Measurements from ENCODE around the gene CDC25B.

DNA sequence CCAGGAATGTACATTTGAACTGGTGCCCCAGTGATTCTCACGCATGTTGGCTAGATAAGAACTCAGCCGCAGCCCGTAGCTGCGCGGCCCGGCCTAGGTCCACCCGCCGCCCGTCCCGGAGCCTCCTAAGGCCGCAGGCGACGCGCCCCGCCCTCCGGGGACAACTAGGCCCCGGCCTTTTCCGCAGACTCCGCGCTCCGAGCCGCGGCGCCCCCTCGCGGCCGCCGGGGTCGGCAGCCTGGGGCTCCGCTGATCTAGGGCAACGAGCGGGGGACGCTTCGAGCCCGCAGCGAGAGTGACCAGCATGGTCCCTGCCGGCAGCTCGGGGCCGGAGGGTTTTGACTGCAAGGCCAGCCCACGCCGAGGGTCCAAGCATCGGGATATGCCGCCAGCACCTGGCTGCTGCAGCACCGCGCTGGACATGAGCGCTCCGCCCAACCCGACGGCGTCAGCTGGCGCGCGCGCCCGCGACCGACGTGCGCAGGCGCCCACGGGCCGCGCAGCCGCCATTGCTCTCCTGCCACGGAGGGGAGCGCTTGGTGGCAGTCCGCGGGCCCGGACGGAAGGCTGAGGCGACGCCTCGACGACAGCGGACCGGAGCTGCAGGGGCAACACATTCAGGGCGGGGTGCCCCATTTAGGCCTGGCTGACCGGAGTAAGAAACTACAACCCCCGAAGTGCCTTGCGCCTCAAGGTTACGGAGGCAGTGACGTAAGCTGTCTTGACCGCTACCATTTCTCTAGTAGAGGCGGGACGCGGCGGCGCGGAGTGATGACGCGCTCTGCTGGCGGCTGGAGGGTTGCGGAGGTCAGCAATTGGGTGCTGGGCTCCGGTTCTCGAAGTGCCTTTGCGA lies 24.2 kb downstream of the CDC25B start, which contains the start of gene AP5S1:
- peak; percentile 87 to 90 for TF ChIP-seq POLR2AphosphoS5 (IDR thresholded peaks at IDR 0.05; ENCODE audit: insufficient read depth in 1 of 2, low read depth in 1 of 2)
- TF ChIP-seq, protein P1, sequence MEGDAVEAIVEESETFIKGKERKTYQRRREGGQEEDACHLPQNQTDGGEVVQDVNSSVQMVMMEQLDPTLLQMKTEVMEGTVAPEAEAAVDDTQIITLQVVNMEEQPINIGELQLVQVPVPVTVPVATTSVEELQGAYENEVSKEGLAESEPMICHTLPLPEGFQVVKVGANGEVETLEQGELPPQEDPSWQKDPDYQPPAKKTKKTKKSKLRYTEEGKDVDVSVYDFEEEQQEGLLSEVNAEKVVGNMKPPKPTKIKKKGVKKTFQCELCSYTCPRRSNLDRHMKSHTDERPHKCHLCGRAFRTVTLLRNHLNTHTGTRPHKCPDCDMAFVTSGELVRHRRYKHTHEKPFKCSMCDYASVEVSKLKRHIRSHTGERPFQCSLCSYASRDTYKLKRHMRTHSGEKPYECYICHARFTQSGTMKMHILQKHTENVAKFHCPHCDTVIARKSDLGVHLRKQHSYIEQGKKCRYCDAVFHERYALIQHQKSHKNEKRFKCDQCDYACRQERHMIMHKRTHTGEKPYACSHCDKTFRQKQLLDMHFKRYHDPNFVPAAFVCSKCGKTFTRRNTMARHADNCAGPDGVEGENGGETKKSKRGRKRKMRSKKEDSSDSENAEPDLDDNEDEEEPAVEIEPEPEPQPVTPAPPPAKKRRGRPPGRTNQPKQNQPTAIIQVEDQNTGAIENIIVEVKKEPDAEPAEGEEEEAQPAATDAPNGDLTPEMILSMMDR (IDR thresholded peaks at IDR 0.05), result peak; percentile 99 to 100 (median 100)
- TF ChIP-seq POLR2A (IDR thresholded peaks at IDR 0.05), result peak in 1 of 2 donors; percentile 38

Data from vagina (tissue), 2 donors.